Endodermal cell (in vitro differentiated cells): ENCODE measurements around the gene CMTM7. TPM values are rescaled to one million over a fixed set of nuclear protein-coding genes. Genes with fewer than 3 reads are reported as not detected.

Source experiments
- DNase-seq: peaks from one replicate; pipeline ENCODE4 v3.0.0-alpha.2; 2017
- H3K27ac ChIP-seq: 2 replicates; pipeline ENCODE4 v1.5.1; 2013; ENCODE audit warnings: mild to moderate bottlenecking, low read depth, low read length, moderate library complexity
- H3K27me3 ChIP-seq: 2 replicates; pipeline ENCODE4 v1.6.1; 2013; ENCODE audit warnings: mild to moderate bottlenecking, low read length, moderate library complexity; ENCODE audit not compliant: insufficient read depth, control insufficient read depth, poor library complexity, severe bottlenecking
- H3K36me3 ChIP-seq: 2 replicates; pipeline ENCODE4 v1.7.0; 2013; ENCODE audit warnings: mild to moderate bottlenecking, low read length, moderate library complexity; ENCODE audit not compliant: control insufficient read depth, insufficient read depth
- H3K4me1 ChIP-seq: one replicate; pipeline ENCODE4 v1.7.0; 2013; ENCODE audit warnings: low read length; ENCODE audit not compliant: control insufficient read depth, insufficient read depth
- H3K4me3 ChIP-seq: 2 replicates; pipeline ENCODE4 v1.5.1; 2013; ENCODE audit warnings: mild to moderate bottlenecking, low read length, moderate library complexity
- H3K9ac ChIP-seq: 2 replicates; pipeline ENCODE4 v1.6.1; 2013; ENCODE audit warnings: mild to moderate bottlenecking, low read length, moderate library complexity; ENCODE audit not compliant: poor library complexity, severe bottlenecking; ENCODE audit errors: extremely low read depth
- H3K9me3 ChIP-seq: 2 replicates; pipeline ENCODE4 v1.6.1; 2013; ENCODE audit warnings: mild to moderate bottlenecking, low read length, moderate library complexity; ENCODE audit not compliant: control insufficient read depth
- H3K27ac Mint-ChIP-seq: 2 replicates; pipeline ENCODE4 v1.8.0; 2020; ENCODE audit warnings: mixed read lengths
- H3K27me3 Mint-ChIP-seq: 2 replicates; pipeline ENCODE4 v1.8.0; 2021; ENCODE audit warnings: mild to moderate bottlenecking, mixed read lengths; ENCODE audit not compliant: insufficient read depth
- H3K36me3 Mint-ChIP-seq: 2 replicates; pipeline ENCODE4 v1.8.0; 2020; ENCODE audit warnings: low read depth, mixed read lengths
- H3K4me1 Mint-ChIP-seq: 2 replicates; pipeline ENCODE4 v1.8.0; 2020; ENCODE audit warnings: mixed read lengths
- H3K4me3 Mint-ChIP-seq: 2 replicates; pipeline ENCODE4 v1.8.0; 2020; ENCODE audit warnings: mild to moderate bottlenecking, moderate library complexity, mixed read lengths
- H3K9me3 Mint-ChIP-seq: 2 replicates; pipeline ENCODE4 v1.8.0; 2020; ENCODE audit warnings: mild to moderate bottlenecking, mixed read lengths
- WGBS, 2 experiments: methylation state at CpG; one replicate each; pipeline versions ENCODE4 v1.1.5 to v1.1.7; 2013; ENCODE audit warnings: missing lambda C conversion rate in 2 of 2, mixed read lengths in 1 of 2; ENCODE audit not compliant: insufficient coverage in 1 of 2, insufficient read length in 1 of 2; 5-methylcytosine and 5-hydroxymethylcytosine counted together
- total RNA-seq, 2 donors: library from RNA; stranded (reverse); fragmentation: NEBNext Ultra II Directional in 1 of 2; extraction: Animal tissue kit (Norgen Biotek cat#: 25700) in 1 of 2; gene quantifications; 2 replicates in 1 of 2; 3 replicates in 1 of 2; pipeline ENCODE4 v1.2.1, GENCODE V29; 2021
- TF ChIP-seq, protein P1 (sequence below): fragments of 200-600 bp; sonication (generic); conservative IDR thresholded peaks from 2 replicates; pipeline ENCODE4 v1.5.0; 2021; ENCODE audit warnings: antibody characterized with exemption, mild to moderate bottlenecking

CMTM7 gene
- total RNA-seq, 2 donors from 2014 or later = 11.1 TPM

DNA sequence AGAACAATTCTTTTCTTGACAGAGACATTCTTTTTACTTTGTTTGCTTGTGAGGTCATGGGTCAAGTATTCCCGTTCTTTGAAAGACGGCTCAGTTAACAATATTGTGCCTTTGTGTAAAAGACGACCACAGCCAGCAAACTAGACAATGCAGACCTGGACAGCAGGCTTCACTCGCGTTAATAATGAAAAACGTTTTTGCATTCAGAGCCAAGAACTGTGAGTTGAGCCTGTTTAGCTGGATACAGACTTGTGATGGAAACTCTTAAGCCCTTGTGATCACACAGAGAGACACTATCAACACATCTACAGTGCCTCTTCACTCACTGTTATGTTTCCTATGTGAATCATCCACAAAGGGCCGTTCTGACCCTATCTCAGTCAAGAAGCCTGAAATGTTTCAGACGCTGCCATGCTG, 37.3 kb upstream of the CMTM7 start:
- peaks cover 6% of the 10 kb centered on the region for H3K4me1 ChIP-seq
- Mint-ChIP-seq H3K4me3 (no peak overlapping the region), H3K9me3 (no peaks in the 10 kb centered on the region), H3K36me3 (no peaks in the 10 kb centered on the region), H3K27me3 (no peaks in the 10 kb centered on the region), H3K27ac (no peak overlapping the region), H3K4me1 (peaks cover 14% of the 10 kb centered on the region)
- no peak overlapping the region for H3K4me3 ChIP-seq
- H3K36me3 ChIP-seq = no peaks in the 10 kb centered on the region
- H3K9me3 ChIP-seq = no peaks in the 10 kb centered on the region
- no peak for DNase-seq
- peak overlapping the region; percentile 64 for H3K27ac ChIP-seq
- TF ChIP-seq, protein P1, sequence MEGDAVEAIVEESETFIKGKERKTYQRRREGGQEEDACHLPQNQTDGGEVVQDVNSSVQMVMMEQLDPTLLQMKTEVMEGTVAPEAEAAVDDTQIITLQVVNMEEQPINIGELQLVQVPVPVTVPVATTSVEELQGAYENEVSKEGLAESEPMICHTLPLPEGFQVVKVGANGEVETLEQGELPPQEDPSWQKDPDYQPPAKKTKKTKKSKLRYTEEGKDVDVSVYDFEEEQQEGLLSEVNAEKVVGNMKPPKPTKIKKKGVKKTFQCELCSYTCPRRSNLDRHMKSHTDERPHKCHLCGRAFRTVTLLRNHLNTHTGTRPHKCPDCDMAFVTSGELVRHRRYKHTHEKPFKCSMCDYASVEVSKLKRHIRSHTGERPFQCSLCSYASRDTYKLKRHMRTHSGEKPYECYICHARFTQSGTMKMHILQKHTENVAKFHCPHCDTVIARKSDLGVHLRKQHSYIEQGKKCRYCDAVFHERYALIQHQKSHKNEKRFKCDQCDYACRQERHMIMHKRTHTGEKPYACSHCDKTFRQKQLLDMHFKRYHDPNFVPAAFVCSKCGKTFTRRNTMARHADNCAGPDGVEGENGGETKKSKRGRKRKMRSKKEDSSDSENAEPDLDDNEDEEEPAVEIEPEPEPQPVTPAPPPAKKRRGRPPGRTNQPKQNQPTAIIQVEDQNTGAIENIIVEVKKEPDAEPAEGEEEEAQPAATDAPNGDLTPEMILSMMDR = no peak
- H3K27me3 ChIP-seq = no peaks in the 10 kb centered on the region
- 63 to 79% methylated on average over 6 to 8 of the region's 8 CpGs for WGBS, 2 experiments
- no peak overlapping the region for H3K9ac ChIP-seq

DNA sequence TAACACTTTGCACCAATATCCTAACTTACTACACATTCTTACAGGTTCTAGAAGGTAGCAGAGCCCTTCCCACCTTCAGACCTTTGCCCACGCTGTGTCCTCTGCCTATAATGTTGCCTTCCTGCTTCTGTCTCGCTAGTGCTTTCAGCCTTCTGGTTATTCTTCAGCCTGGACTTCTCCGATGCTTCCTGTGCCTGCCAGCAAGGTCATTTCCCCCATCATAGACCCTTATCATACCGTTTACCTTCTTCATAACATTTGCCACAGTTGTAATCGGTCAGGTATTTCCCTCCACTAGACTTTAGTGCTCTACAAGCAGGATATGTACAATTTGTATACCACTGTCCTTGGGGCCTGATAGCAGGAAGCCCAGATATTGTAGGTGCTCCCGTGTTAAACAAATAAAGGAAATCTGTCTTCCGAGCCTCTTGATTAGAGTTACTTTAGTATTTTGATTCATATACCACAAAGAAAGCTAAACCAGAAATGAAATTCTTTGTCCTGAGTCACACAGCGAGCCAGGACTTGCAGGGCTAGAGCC, 35.8 kb upstream of the CMTM7 start:
- peaks cover 14% of the 10 kb centered on the region for H3K4me1 ChIP-seq
- H3K9ac ChIP-seq = no peak overlapping the region
- no peaks in the 10 kb centered on the region for H3K36me3 ChIP-seq
- TF ChIP-seq, protein P1 = no peak
- Mint-ChIP-seq H3K36me3 (peaks cover 3% of the 10 kb centered on the region), H3K27ac (no peak overlapping the region), H3K4me1 (peaks cover 24% of the 10 kb centered on the region), H3K4me3 (no peak overlapping the region), H3K27me3 (no peaks in the 10 kb centered on the region), H3K9me3 (no peaks in the 10 kb centered on the region)
- no peak overlapping the region for H3K4me3 ChIP-seq
- no peak overlapping the region for H3K27ac ChIP-seq
- 93 to 94% methylated on average over 6 to 8 of the region's 8 CpGs for WGBS, 2 experiments
- H3K27me3 ChIP-seq = no peaks in the 10 kb centered on the region
- H3K9me3 ChIP-seq = no peaks in the 10 kb centered on the region
- DNase-seq = no peak

- Mint-ChIP-seq H3K4me3 (no peak overlapping the region), H3K36me3 (peaks cover 3% of the 10 kb centered on the region), H3K4me1 (peaks cover 16% of the 10 kb centered on the region), H3K27ac (peak overlapping the region; percentile 80), H3K27me3 (no peaks in the 10 kb centered on the region), H3K9me3 (no peaks in the 10 kb centered on the region)
- 77 to 80% methylated on average over 2 to 5 of the region's 5 CpGs for WGBS, 2 experiments
- H3K9ac ChIP-seq = no peak overlapping the region
- peak; percentile 76 for DNase-seq
- no peak overlapping the region for H3K27ac ChIP-seq
- no peak overlapping the region for H3K4me3 ChIP-seq
- no peaks in the 10 kb centered on the region for H3K27me3 ChIP-seq
- no peaks in the 10 kb centered on the region for H3K9me3 ChIP-seq
- TF ChIP-seq, protein P1 = no peak
- H3K4me1 ChIP-seq = peaks cover 7% of the 10 kb centered on the region
- H3K36me3 ChIP-seq = no peaks in the 10 kb centered on the region
These were observed 31.7 kb upstream of the CMTM7 start for GRCh38 chr3:32359766-32360492.
